Measurements from ENCODE around the gene A4GALT. TPM values are rescaled to one million over a fixed set of nuclear protein-coding genes. Genes with fewer than 3 reads are reported as not detected.

The A4GALT gene
- total and polyA plus RNA-seq, 7 donors: 1.6 to 51.0 (median 23.5) TPM

- H3K27ac ChIP-seq: peak overlapping the region; percentile 85 to 97 (median 92)
- no peaks in the 10 kb centered on the region for H3K27me3 ChIP-seq
- 85 to 86% methylated on average over 6 of the region's 6 CpGs for WGBS, 2 donors
- no peak overlapping the region for H3K4me3 ChIP-seq
- no peaks in the 10 kb centered on the region for H3K36me3 ChIP-seq
- H3K9me3 ChIP-seq: no peaks in the 10 kb centered on the region
- peaks cover 0 to 59% (median 54%) of the 10 kb centered on the region in 4 donors for H3K4me1 ChIP-seq
- TF ChIP-seq EP300 (IDR thresholded peaks at IDR 0.05) (no peak), CTCF (IDR thresholded peaks at IDR 0.05) (no peak), POLR2A (IDR thresholded peaks at IDR 0.05) (no peak), POLR2AphosphoS5 (IDR thresholded peaks at IDR 0.05) (no peak)
- DNase-seq: no peak
- intact Hi-C loops (cut with DNase I): no loop called here
Observed at GRCh38 chr22:42700901-42701300, 19.8 kb downstream of the A4GALT start.

- DNase-seq: no peak
- Histone ChIP-seq H3K27ac (peak overlapping the region; percentile 85 to 97 (median 92)), H3K36me3 (peaks cover 0 to 1% (median 0%) of the 10 kb centered on the region in 4 donors), H3K4me1 (peaks cover 0 to 64% (median 59%) of the 10 kb centered on the region in 4 donors), H3K27me3 (no peaks in the 10 kb centered on the region), H3K9me3 (no peaks in the 10 kb centered on the region), H3K4me3 (no peak overlapping the region)
- intact Hi-C loops (cut with DNase I): no loop called here
- TF ChIP-seq POLR2A (IDR thresholded peaks at IDR 0.05) (no peak), EP300 (IDR thresholded peaks at IDR 0.05) (no peak), POLR2AphosphoS5 (IDR thresholded peaks at IDR 0.05) (no peak), CTCF (IDR thresholded peaks at IDR 0.05) (no peak)
- WGBS, 2 donors: 78 to 90% methylated on average over 8 of the region's 8 CpGs
Observed at GRCh38 chr22:42700355-42700754, 20.3 kb downstream of the A4GALT start.

GRCh38 chr22:42699976-42700352, 20.7 kb downstream of the A4GALT start:
- H3K36me3 ChIP-seq: peaks cover 0 to 5% (median 0%) of the 10 kb centered on the region in 4 donors
- no peak for DNase-seq
- 88 to 90% methylated on average over 12 of the region's 12 CpGs for WGBS, 2 donors
- H3K27ac ChIP-seq: peak overlapping the region; percentile 85 to 97 (median 92)
- H3K4me1 ChIP-seq: peaks cover 0 to 67% (median 60%) of the 10 kb centered on the region in 4 donors
- H3K9me3 ChIP-seq: no peaks in the 10 kb centered on the region
- H3K27me3 ChIP-seq: no peaks in the 10 kb centered on the region
- TF ChIP-seq CTCF (IDR thresholded peaks at IDR 0.05) (no peak), POLR2A (IDR thresholded peaks at IDR 0.05) (no peak), POLR2AphosphoS5 (IDR thresholded peaks at IDR 0.05) (no peak), EP300 (IDR thresholded peaks at IDR 0.05) (no peak)
- intact Hi-C loops (cut with DNase I): no loop called here
- H3K4me3 ChIP-seq: no peak overlapping the region

GRCh38 chr22:42699281-42699975, 21.2 kb downstream of the A4GALT start:
- H3K36me3 ChIP-seq: peaks cover 0 to 11% (median 0%) of the 10 kb centered on the region in 4 donors
- no peak for DNase-seq
- H3K27ac ChIP-seq: peak overlapping the region; percentile 85 to 97 (median 92)
- H3K27me3 ChIP-seq: no peaks in the 10 kb centered on the region
- H3K4me1 ChIP-seq: peaks cover 0 to 66% (median 58%) of the 10 kb centered on the region in 4 donors
- H3K4me3 ChIP-seq: peak overlapping the region in 1 of 4 donors; percentile 5
- WGBS, 2 donors: 50 to 63% methylated on average over 17 of the region's 17 CpGs
- intact Hi-C loops (cut with DNase I): no loop called here
- H3K9me3 ChIP-seq: no peaks in the 10 kb centered on the region
- no peak for TF ChIP-seq POLR2AphosphoS5 (IDR thresholded peaks at IDR 0.05)
- no peak for TF ChIP-seq POLR2A (IDR thresholded peaks at IDR 0.05)
- TF ChIP-seq EP300 (IDR thresholded peaks at IDR 0.05): no peak
- TF ChIP-seq CTCF (IDR thresholded peaks at IDR 0.05): no peak
